ENCODE measurements around the gene LLGL1.

- TF ChIP-seq CTCF (IDR thresholded peaks at IDR 0.05) = no peak
- TF ChIP-seq POLR2A (IDR thresholded peaks at IDR 0.05) = no peak
Observed at GRCh38 chr17:18177722-18178121, 47.7 kb upstream of the LLGL1 start.

Data from prostate gland (tissue), 2 donors.